Natural killer cell treated with Interleukin-12 subunit alpha and Interleukin-12 subunit beta and Interleukin-15 and Interleukin-18, amount 100 ng/mL, for 72 hours (primary cell): ENCODE data around the gene ACTA2. TPM values are rescaled to one million over a fixed set of nuclear protein-coding genes. Genes with fewer than 3 reads are reported as not detected.

Source experiments
- ATAC-seq, 2 donors: fragments of 150-1000 bp; cut with Tn5 transposase in 1 of 2; sonication (Bioruptor Pico), chemical (Tn5 transposase) in 1 of 2; 2 replicates each; pipeline ENCODE4 v1.10.0; 2021
- DNase-seq: peaks from one replicate; pipeline ENCODE4 v3.0.0; 2022; ENCODE audit warnings: low spot score
- H3K27ac Mint-ChIP-seq, 2 donors: 1 replicate in 1 of 2; 2 replicates in 1 of 2; pipeline ENCODE4 v1.8.0; 2022; ENCODE audit warnings: mixed read lengths in 2 of 2, mild to moderate bottlenecking in 1 of 2, moderate library complexity in 1 of 2
- H3K27me3 Mint-ChIP-seq, 2 donors: 1 replicate in 1 of 2; 2 replicates in 1 of 2; pipeline ENCODE4 v1.8.0; 2022; ENCODE audit warnings: mixed read lengths in 2 of 2
- H3K36me3 Mint-ChIP-seq: one replicate; pipeline ENCODE4 v1.8.0; 2022; ENCODE audit warnings: mixed read lengths
- H3K4me1 Mint-ChIP-seq, 2 donors: 1 replicate in 1 of 2; 2 replicates in 1 of 2; pipeline ENCODE4 v1.8.0; 2022; ENCODE audit warnings: low read depth in 2 of 2, mixed read lengths in 2 of 2, mild to moderate bottlenecking in 1 of 2
- H3K4me3 Mint-ChIP-seq: one replicate; pipeline ENCODE4 v1.8.0; 2022; ENCODE audit warnings: mixed read lengths
- H3K9me3 Mint-ChIP-seq: 2 replicates; pipeline ENCODE4 v1.8.0; 2022; ENCODE audit warnings: mixed read lengths
- total RNA-seq, 2 donors: library from RNA; stranded (reverse); gene quantifications; one replicate each; pipeline ENCODE4 v1.2.3, GENCODE V29; 2022

Gene ACTA2
- total RNA-seq, 2 donors from 2014 or later, result 8.4 to 19.7 TPM

- Mint-ChIP-seq H3K4me1 (peaks cover 56 to 77% of the 10 kb centered on the region in 2 donors), H3K9me3 (peaks cover 4% of the 10 kb centered on the region), H3K36me3 (peaks cover 23% of the 10 kb centered on the region), H3K27ac (peak overlapping the region; percentile 100), H3K27me3 (no peaks in the 10 kb centered on the region), H3K4me3 (peak overlapping the region; percentile 99)
- DNase-seq, result no peak
- ATAC-seq, result no peak
Observed at GRCh38 chr10:88989423-88989822, 36.9 kb upstream of the ACTA2 start.

- H3K27me3 Mint-ChIP-seq, result no peaks in the 10 kb centered on the region
- peaks cover 56 to 75% of the 10 kb centered on the region in 2 donors for H3K4me1 Mint-ChIP-seq
- H3K4me3 Mint-ChIP-seq, result peak overlapping the region; percentile 46
- peaks cover 4% of the 10 kb centered on the region for H3K9me3 Mint-ChIP-seq
- DNase-seq (no peak), ATAC-seq (no peak)
- H3K27ac Mint-ChIP-seq, result peak overlapping the region; percentile 100
- H3K36me3 Mint-ChIP-seq, result peaks cover 19% of the 10 kb centered on the region
Observed at GRCh38 chr10:88987840-88988239, 35.3 kb upstream of the ACTA2 start.

GRCh38 chr10:88987243-88987725 lies 34.7 kb upstream of the ACTA2 start:
- no peaks in the 10 kb centered on the region for H3K27me3 Mint-ChIP-seq
- H3K4me3 Mint-ChIP-seq, result peak overlapping the region; percentile 46
- H3K27ac Mint-ChIP-seq, result peak overlapping the region; percentile 100
- DNase-seq, result no peak
- peak in 1 of 2 donors; percentile 25 for ATAC-seq
- H3K4me1 Mint-ChIP-seq, result peaks cover 53 to 70% of the 10 kb centered on the region in 2 donors
- peaks cover 4% of the 10 kb centered on the region for H3K9me3 Mint-ChIP-seq
- peaks cover 14% of the 10 kb centered on the region for H3K36me3 Mint-ChIP-seq

GRCh38 chr10:88986549-88987242 lies 34.1 kb upstream of the ACTA2 start:
- Mint-ChIP-seq H3K27me3 (no peaks in the 10 kb centered on the region), H3K36me3 (peaks cover 9% of the 10 kb centered on the region), H3K9me3 (peaks cover 4% of the 10 kb centered on the region), H3K4me3 (peak overlapping the region; percentile 52), H3K4me1 (peaks cover 53 to 64% of the 10 kb centered on the region in 2 donors), H3K27ac (peak overlapping the region; percentile 100)
- ATAC-seq, result no peak
- DNase-seq, result no peak

GRCh38 chr10:88984525-88984924 lies 32.0 kb upstream of the ACTA2 start:
- no peaks in the 10 kb centered on the region for H3K27me3 Mint-ChIP-seq
- no peak overlapping the region for H3K4me3 Mint-ChIP-seq
- DNase-seq (no peak), ATAC-seq (peak in 1 of 2 donors; percentile 74)
- peaks cover 4% of the 10 kb centered on the region for H3K9me3 Mint-ChIP-seq
- H3K36me3 Mint-ChIP-seq, result peaks cover 6% of the 10 kb centered on the region
- peaks cover 42 to 51% of the 10 kb centered on the region in 2 donors for H3K4me1 Mint-ChIP-seq
- peak overlapping the region; percentile 10 to 56 for H3K27ac Mint-ChIP-seq

GRCh38 chr10:88983939-88984338 lies 31.4 kb upstream of the ACTA2 start:
- H3K9me3 Mint-ChIP-seq, result peaks cover 4% of the 10 kb centered on the region

GRCh38 chr10:88983206-88983605 lies 30.6 kb upstream of the ACTA2 start:
- Mint-ChIP-seq H3K36me3 (peaks cover 6% of the 10 kb centered on the region), H3K9me3 (peaks cover 4% of the 10 kb centered on the region)
- no peak for ATAC-seq

More at GRCh38 chr10:88983939-88984338, 31.4 kb upstream of the ACTA2 start:
- no peak for ATAC-seq
- H3K36me3 Mint-ChIP-seq, result peaks cover 6% of the 10 kb centered on the region
- peak overlapping the region; percentile 10 to 56 for H3K27ac Mint-ChIP-seq
- H3K27me3 Mint-ChIP-seq, result no peaks in the 10 kb centered on the region
- H3K4me1 Mint-ChIP-seq, result peaks cover 40 to 49% of the 10 kb centered on the region in 2 donors
- no peak overlapping the region for H3K4me3 Mint-ChIP-seq
- no peak for DNase-seq

GRCh38 chr10:88982366-88982765 lies 29.8 kb upstream of the ACTA2 start:
- Mint-ChIP-seq H3K4me1 (peaks cover 28 to 37% of the 10 kb centered on the region in 2 donors), H3K9me3 (peaks cover 4% of the 10 kb centered on the region), H3K4me3 (no peak overlapping the region), H3K27me3 (no peaks in the 10 kb centered on the region), H3K36me3 (peaks cover 6% of the 10 kb centered on the region), H3K27ac (peak overlapping the region in 1 of 2 donors; percentile 13)
- ATAC-seq (no peak), DNase-seq (no peak)

More at GRCh38 chr10:88983206-88983605, 30.6 kb upstream of the ACTA2 start:
- no peak for DNase-seq
- Mint-ChIP-seq H3K27ac (no peak overlapping the region), H3K4me1 (peaks cover 37 to 45% of the 10 kb centered on the region in 2 donors), H3K27me3 (no peaks in the 10 kb centered on the region), H3K4me3 (no peak overlapping the region)

GRCh38 chr10:88981435-88981834 lies 28.9 kb upstream of the ACTA2 start:
- peaks cover 2% of the 10 kb centered on the region for H3K9me3 Mint-ChIP-seq
- DNase-seq (no peak), ATAC-seq (no peak)
- no peak overlapping the region for H3K27ac Mint-ChIP-seq
- no peaks in the 10 kb centered on the region for H3K27me3 Mint-ChIP-seq
- H3K4me1 Mint-ChIP-seq, result peaks cover 25 to 30% of the 10 kb centered on the region in 2 donors
- peaks cover 4% of the 10 kb centered on the region for H3K36me3 Mint-ChIP-seq
- H3K4me3 Mint-ChIP-seq, result no peak overlapping the region

- no peak for ATAC-seq
- no peak overlapping the region for H3K27ac Mint-ChIP-seq
- DNase-seq, result no peak
- no peaks in the 10 kb centered on the region for H3K9me3 Mint-ChIP-seq
- H3K4me3 Mint-ChIP-seq, result no peak overlapping the region
- H3K4me1 Mint-ChIP-seq, result peaks cover 21 to 27% of the 10 kb centered on the region in 2 donors
- no peaks in the 10 kb centered on the region for H3K27me3 Mint-ChIP-seq
- H3K36me3 Mint-ChIP-seq, result no peaks in the 10 kb centered on the region
Observed at GRCh38 chr10:88980800-88981199, 28.2 kb upstream of the ACTA2 start.

GRCh38 chr10:88980247-88980646 lies 27.7 kb upstream of the ACTA2 start:
- Mint-ChIP-seq H3K36me3 (no peaks in the 10 kb centered on the region), H3K27ac (no peak overlapping the region)
- ATAC-seq, result no peak

GRCh38 chr10:88979603-88980002 lies 27.0 kb upstream of the ACTA2 start:
- no peak overlapping the region for H3K4me3 Mint-ChIP-seq
- H3K27me3 Mint-ChIP-seq, result no peaks in the 10 kb centered on the region
- ATAC-seq, result no peak
- H3K9me3 Mint-ChIP-seq, result no peaks in the 10 kb centered on the region
- no peaks in the 10 kb centered on the region for H3K36me3 Mint-ChIP-seq
- peaks cover 18 to 25% of the 10 kb centered on the region in 2 donors for H3K4me1 Mint-ChIP-seq
- DNase-seq, result no peak
- H3K27ac Mint-ChIP-seq, result no peak overlapping the region

More at GRCh38 chr10:88980247-88980646, 27.7 kb upstream of the ACTA2 start:
- H3K27me3 Mint-ChIP-seq, result no peaks in the 10 kb centered on the region
- no peaks in the 10 kb centered on the region for H3K9me3 Mint-ChIP-seq
- peaks cover 16 to 24% of the 10 kb centered on the region in 2 donors for H3K4me1 Mint-ChIP-seq
- H3K4me3 Mint-ChIP-seq, result no peak overlapping the region
- no peak for DNase-seq

- ATAC-seq, result no peak
Observed at GRCh38 chr10:88979153-88979562, 26.6 kb upstream of the ACTA2 start.

GRCh38 chr10:88978463-88978862 lies 25.9 kb upstream of the ACTA2 start:
- Mint-ChIP-seq H3K36me3 (no peaks in the 10 kb centered on the region), H3K27ac (no peak overlapping the region), H3K4me1 (peaks cover 9 to 16% of the 10 kb centered on the region in 2 donors), H3K4me3 (no peak overlapping the region), H3K27me3 (no peaks in the 10 kb centered on the region), H3K9me3 (no peaks in the 10 kb centered on the region)
- DNase-seq, result no peak
- ATAC-seq, result no peak

More at GRCh38 chr10:88979153-88979562, 26.6 kb upstream of the ACTA2 start:
- peak overlapping the region in 1 of 2 donors; percentile 21 for H3K27ac Mint-ChIP-seq
- H3K36me3 Mint-ChIP-seq, result no peaks in the 10 kb centered on the region
- no peak overlapping the region for H3K4me3 Mint-ChIP-seq
- no peaks in the 10 kb centered on the region for H3K9me3 Mint-ChIP-seq
- H3K4me1 Mint-ChIP-seq, result peaks cover 14 to 21% of the 10 kb centered on the region in 2 donors
- DNase-seq, result no peak
- H3K27me3 Mint-ChIP-seq, result no peaks in the 10 kb centered on the region
